ENCODE results near the gene NPHP3. TPM values are rescaled to one million over a fixed set of nuclear protein-coding genes. Genes with fewer than 3 reads are reported as not detected.
"Not testable (repeated sequence)": the region's sequence is repeated elsewhere in the genome, so short reads cannot be mapped to it uniquely, and the experiment has no call there.

The NPHP3 gene
- total RNA-seq, 1 donor from 2014 or later = 19.8 TPM

DNA sequence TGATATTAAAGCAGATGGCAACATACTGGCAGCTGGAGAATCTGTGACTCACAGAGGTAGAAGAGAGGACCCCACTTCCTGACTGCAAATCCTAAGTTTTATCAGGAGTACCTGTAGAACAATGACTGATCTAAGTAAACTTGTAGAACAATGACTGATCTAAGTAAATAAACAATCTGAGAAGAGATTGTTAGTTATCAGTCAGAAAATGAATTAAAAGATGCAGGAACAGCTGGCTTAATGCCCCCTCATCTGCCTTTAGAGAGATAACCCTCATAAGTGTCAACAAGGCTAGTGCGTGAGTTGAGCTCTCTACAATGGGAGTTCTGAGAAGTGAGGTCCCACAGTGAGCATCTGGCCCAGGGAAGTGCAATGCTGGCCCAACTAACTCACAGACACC, 77.2 kb downstream of the NPHP3 start:
- TF ChIP-seq, protein P1, sequence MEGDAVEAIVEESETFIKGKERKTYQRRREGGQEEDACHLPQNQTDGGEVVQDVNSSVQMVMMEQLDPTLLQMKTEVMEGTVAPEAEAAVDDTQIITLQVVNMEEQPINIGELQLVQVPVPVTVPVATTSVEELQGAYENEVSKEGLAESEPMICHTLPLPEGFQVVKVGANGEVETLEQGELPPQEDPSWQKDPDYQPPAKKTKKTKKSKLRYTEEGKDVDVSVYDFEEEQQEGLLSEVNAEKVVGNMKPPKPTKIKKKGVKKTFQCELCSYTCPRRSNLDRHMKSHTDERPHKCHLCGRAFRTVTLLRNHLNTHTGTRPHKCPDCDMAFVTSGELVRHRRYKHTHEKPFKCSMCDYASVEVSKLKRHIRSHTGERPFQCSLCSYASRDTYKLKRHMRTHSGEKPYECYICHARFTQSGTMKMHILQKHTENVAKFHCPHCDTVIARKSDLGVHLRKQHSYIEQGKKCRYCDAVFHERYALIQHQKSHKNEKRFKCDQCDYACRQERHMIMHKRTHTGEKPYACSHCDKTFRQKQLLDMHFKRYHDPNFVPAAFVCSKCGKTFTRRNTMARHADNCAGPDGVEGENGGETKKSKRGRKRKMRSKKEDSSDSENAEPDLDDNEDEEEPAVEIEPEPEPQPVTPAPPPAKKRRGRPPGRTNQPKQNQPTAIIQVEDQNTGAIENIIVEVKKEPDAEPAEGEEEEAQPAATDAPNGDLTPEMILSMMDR (conservative IDR thresholded peaks at IDR 0.05; ENCODE audit: low read depth, low read length) = no peak
- no peak overlapping the region for H3K4me3 ChIP-seq (ENCODE audit: low read depth, low read length)
- DNase-seq (ENCODE audit: low read depth) = no peak

DNA sequence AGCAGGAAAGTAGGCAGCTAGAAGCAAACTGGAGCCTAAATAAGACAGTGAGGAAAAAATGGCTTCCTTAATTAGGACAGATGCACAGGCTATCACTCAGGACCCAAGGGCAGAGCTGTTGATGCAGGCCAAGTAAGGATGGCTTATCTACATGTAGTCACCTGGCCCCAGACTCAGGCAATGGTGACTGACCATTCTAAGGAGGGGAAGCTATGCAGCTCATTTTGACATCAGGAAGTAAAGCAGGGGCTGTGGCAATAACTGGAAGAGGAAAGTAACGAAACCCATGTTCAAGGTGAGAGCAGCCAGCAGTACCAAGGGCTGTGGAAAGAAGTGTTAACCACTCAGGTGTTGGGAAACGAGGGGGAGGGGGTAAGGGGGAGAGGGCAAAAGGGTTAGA, 78.8 kb downstream of the NPHP3 start:
- no peak for DNase-seq (ENCODE audit: low read depth)
- H3K4me3 ChIP-seq (ENCODE audit: low read depth, low read length) = no peak overlapping the region
- TF ChIP-seq, protein P1 (conservative IDR thresholded peaks at IDR 0.05; ENCODE audit: low read depth, low read length) = no peak

DNA sequence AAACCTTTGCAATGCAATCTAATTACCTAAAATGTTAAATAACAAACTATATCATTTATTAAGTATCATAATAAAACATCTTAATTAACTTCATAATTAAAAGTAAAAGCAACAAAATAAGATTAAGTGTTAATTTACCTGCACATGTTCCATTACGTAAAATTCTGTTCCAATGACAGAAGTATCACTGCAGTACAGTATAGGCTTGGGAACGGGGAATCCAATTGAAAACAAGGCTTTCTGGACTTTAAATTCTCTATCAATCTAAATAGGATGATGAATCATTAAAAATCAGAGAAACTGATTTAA, 79.7 kb downstream of the NPHP3 start:
- H3K4me3 ChIP-seq (ENCODE audit: low read depth, low read length) = no peak overlapping the region
- TF ChIP-seq, protein P1 (conservative IDR thresholded peaks at IDR 0.05; ENCODE audit: low read depth, low read length) = no peak
- DNase-seq (ENCODE audit: low read depth) = no peak

- H3K4me3 ChIP-seq (ENCODE audit: low read depth, low read length) = no peak overlapping the region
- no peak for DNase-seq (ENCODE audit: low read depth)
- TF ChIP-seq, protein P1 (conservative IDR thresholded peaks at IDR 0.05; ENCODE audit: low read depth, low read length) = peak; percentile 62
These were observed 80.2 kb downstream of the NPHP3 start for GRCh38 chr3:132641837-132642538.

- not testable (repeated sequence) for H3K4me3 ChIP-seq (ENCODE audit: low read depth, low read length); DNase-seq (ENCODE audit: low read depth)
These were observed 80.8 kb downstream of the NPHP3 start for GRCh38 chr3:132641427-132641826.

DNA sequence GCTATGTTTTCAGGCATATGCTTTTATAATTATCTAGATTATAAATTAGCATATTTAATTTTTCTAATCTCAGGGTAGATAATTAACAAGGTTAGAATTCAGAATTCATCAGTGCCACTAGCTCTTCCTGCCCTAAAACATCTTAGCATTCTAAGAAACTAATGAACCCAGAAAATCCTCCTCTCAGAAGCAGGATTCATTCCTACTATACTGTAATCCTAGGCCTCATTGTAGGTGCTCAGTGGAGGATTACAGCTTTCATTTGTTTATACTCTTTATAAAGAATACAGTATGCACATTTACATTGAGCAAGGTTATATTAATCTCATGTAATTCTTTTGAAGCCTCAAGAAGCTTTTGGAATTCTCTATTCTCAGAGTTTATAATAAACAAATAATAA, 83.5 kb downstream of the NPHP3 start:
- no peak overlapping the region for H3K4me3 ChIP-seq (ENCODE audit: low read depth, low read length)
- TF ChIP-seq, protein P1 (conservative IDR thresholded peaks at IDR 0.05; ENCODE audit: low read depth, low read length) = no peak
- no peak for DNase-seq (ENCODE audit: low read depth)

DNA sequence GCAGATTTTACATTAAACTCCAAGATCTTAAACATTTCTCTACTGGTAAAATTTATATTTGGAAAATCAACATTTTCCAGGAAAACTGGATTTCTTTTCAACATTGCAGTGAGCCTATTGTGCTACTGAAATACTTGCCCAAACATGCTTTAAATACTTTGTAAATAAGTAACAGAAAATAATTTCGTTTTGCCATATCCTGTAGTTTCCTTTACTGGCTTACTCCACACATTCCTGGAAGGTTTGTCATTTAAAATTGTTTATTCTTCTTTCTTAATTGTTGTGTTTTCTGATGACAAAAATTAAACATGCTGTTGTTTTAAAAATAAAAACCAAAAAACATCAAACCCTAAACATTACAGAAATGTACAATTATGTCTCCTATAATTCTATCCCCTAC, 84.6 kb downstream of the NPHP3 start:
- no peak for DNase-seq (ENCODE audit: low read depth)
- TF ChIP-seq, protein P1 (conservative IDR thresholded peaks at IDR 0.05; ENCODE audit: low read depth, low read length) = no peak
- no peak overlapping the region for H3K4me3 ChIP-seq (ENCODE audit: low read depth, low read length)

Measured in epithelial cell of proximal tubule (primary cell).